BLaER1 (cell line): ENCODE data around the gene SMIM20.

ENCODE experiments used
- H3K27ac ChIP-seq: shearing (Covaris generic); formaldehyde crosslinking; 2 replicates; pipeline ENCODE4 v1.8.1; 2022
- H3K27me3 ChIP-seq: shearing (Covaris generic); formaldehyde crosslinking; 2 replicates; pipeline ENCODE4 v1.8.1; 2022
- H3K36me3 ChIP-seq: shearing (Covaris generic); formaldehyde crosslinking; 2 replicates; pipeline ENCODE4 v1.8.1; 2022
- H3K4me1 ChIP-seq: shearing (Covaris generic); formaldehyde crosslinking; 2 replicates; pipeline ENCODE4 v1.8.1; 2022
- H3K4me2 ChIP-seq: shearing (Covaris generic); formaldehyde crosslinking; 2 replicates; pipeline ENCODE4 v1.8.1; 2022
- H3K4me3 ChIP-seq: shearing (Covaris generic); formaldehyde crosslinking; 2 replicates; pipeline ENCODE4 v1.8.1; 2022
- H3K9ac ChIP-seq: shearing (Covaris generic); formaldehyde crosslinking; 2 replicates; pipeline ENCODE4 v1.8.1; 2022
- H3K9me3 ChIP-seq: shearing (Covaris generic); formaldehyde crosslinking; 2 replicates; pipeline ENCODE4 v1.8.1; 2022
- H4K20me1 ChIP-seq: shearing (Covaris generic); formaldehyde crosslinking; 2 replicates; pipeline ENCODE4 v1.8.1; 2022
- Cebpa-rat ChIP-seq: shearing (Covaris generic); IDR thresholded peaks from 2 replicates; pipeline ENCODE4 v1.8.1; 2022

Gene SMIM20

GRCh38 chr4:25878676-25879075 lies 35.3 kb upstream of the SMIM20 start:
- H3K4me2 ChIP-seq: no peak overlapping the region
- no peaks in the 10 kb centered on the region for H3K9me3 ChIP-seq
- H3K4me1 ChIP-seq: peaks cover 25% of the 10 kb centered on the region; the same call in 1 of the 2 replicates
- no peak overlapping the region for H3K27ac ChIP-seq
- no peaks in the 10 kb centered on the region for H4K20me1 ChIP-seq
- TF ChIP-seq Cebpa-rat: no peak
- no peak overlapping the region for H3K4me3 ChIP-seq
- H3K36me3 ChIP-seq: no peaks in the 10 kb centered on the region
- no peak overlapping the region for H3K9ac ChIP-seq
- H3K27me3 ChIP-seq: no peaks in the 10 kb centered on the region

GRCh38 chr4:25879091-25879584 lies 34.9 kb upstream of the SMIM20 start:
- H3K36me3 ChIP-seq: no peaks in the 10 kb centered on the region
- no peaks in the 10 kb centered on the region for H3K27me3 ChIP-seq
- no peak overlapping the region for H3K27ac ChIP-seq
- H3K9ac ChIP-seq: no peak overlapping the region
- TF ChIP-seq Cebpa-rat: no peak
- no peaks in the 10 kb centered on the region for H4K20me1 ChIP-seq
- H3K4me2 ChIP-seq: no peak overlapping the region
- H3K4me3 ChIP-seq: no peak overlapping the region
- peaks cover 25% of the 10 kb centered on the region; the same call in 1 of the 2 replicates for H3K4me1 ChIP-seq
- no peaks in the 10 kb centered on the region for H3K9me3 ChIP-seq

- H3K27me3 ChIP-seq: no peaks in the 10 kb centered on the region
- no peak overlapping the region for H3K27ac ChIP-seq
- no peak overlapping the region for H3K9ac ChIP-seq
- peaks cover 25% of the 10 kb centered on the region; the same call in 1 of the 2 replicates for H3K4me1 ChIP-seq
- H4K20me1 ChIP-seq: no peaks in the 10 kb centered on the region
- H3K4me2 ChIP-seq: no peak overlapping the region
- no peak overlapping the region for H3K4me3 ChIP-seq
- TF ChIP-seq Cebpa-rat: no peak
- no peaks in the 10 kb centered on the region for H3K9me3 ChIP-seq
- no peaks in the 10 kb centered on the region for H3K36me3 ChIP-seq
These were observed 34.4 kb upstream of the SMIM20 start for GRCh38 chr4:25879587-25879986.

GRCh38 chr4:25879991-25880651 lies 33.9 kb upstream of the SMIM20 start:
- Histone ChIP-seq H3K9me3 (no peaks in the 10 kb centered on the region), H4K20me1 (no peaks in the 10 kb centered on the region), H3K4me3 (no peak overlapping the region), H3K27ac (no peak overlapping the region), H3K4me2 (peak overlapping the region; percentile 27), H3K9ac (no peak overlapping the region), H3K27me3 (no peaks in the 10 kb centered on the region), H3K36me3 (no peaks in the 10 kb centered on the region), H3K4me1 (peaks cover 20% of the 10 kb centered on the region; the same call in 1 of the 2 replicates)
- peak; percentile 51; the same call in 1 of the 2 replicates for TF ChIP-seq Cebpa-rat

GRCh38 chr4:25881193-25881592 lies 32.8 kb upstream of the SMIM20 start:
- no peaks in the 10 kb centered on the region for H3K9me3 ChIP-seq
- H3K27ac ChIP-seq: no peak overlapping the region
- no peak for TF ChIP-seq Cebpa-rat
- no peaks in the 10 kb centered on the region for H3K36me3 ChIP-seq
- H4K20me1 ChIP-seq: no peaks in the 10 kb centered on the region
- no peak overlapping the region for H3K4me3 ChIP-seq
- H3K4me1 ChIP-seq: peaks cover 14% of the 10 kb centered on the region; the same call in 1 of the 2 replicates
- H3K9ac ChIP-seq: no peak overlapping the region
- H3K4me2 ChIP-seq: peak overlapping the region; percentile 23; the same call in 1 of the 2 replicates
- no peaks in the 10 kb centered on the region for H3K27me3 ChIP-seq

- H3K27me3 ChIP-seq: no peaks in the 10 kb centered on the region
These were observed 31.8 kb upstream of the SMIM20 start for GRCh38 chr4:25882226-25882625.

GRCh38 chr4:25883565-25883964 lies 30.5 kb upstream of the SMIM20 start:
- peaks cover 14% of the 10 kb centered on the region; the same call in 1 of the 2 replicates for H3K4me1 ChIP-seq
- no peaks in the 10 kb centered on the region for H3K9me3 ChIP-seq
- no peak overlapping the region for H3K4me2 ChIP-seq
- H3K27ac ChIP-seq: no peak overlapping the region
- H3K36me3 ChIP-seq: no peaks in the 10 kb centered on the region
- no peaks in the 10 kb centered on the region for H3K27me3 ChIP-seq
- no peak overlapping the region for H3K4me3 ChIP-seq
- H3K9ac ChIP-seq: no peak overlapping the region
- H4K20me1 ChIP-seq: no peaks in the 10 kb centered on the region
- no peak for TF ChIP-seq Cebpa-rat

More at GRCh38 chr4:25882226-25882625, 31.8 kb upstream of the SMIM20 start:
- H4K20me1 ChIP-seq: no peaks in the 10 kb centered on the region
- H3K4me2 ChIP-seq: no peak overlapping the region
- H3K9me3 ChIP-seq: no peaks in the 10 kb centered on the region
- H3K4me3 ChIP-seq: no peak overlapping the region
- no peak overlapping the region for H3K9ac ChIP-seq
- H3K4me1 ChIP-seq: peaks cover 14% of the 10 kb centered on the region; the same call in 1 of the 2 replicates
- no peaks in the 10 kb centered on the region for H3K36me3 ChIP-seq
- H3K27ac ChIP-seq: no peak overlapping the region
- no peak for TF ChIP-seq Cebpa-rat

- peaks cover 14% of the 10 kb centered on the region; the same call in 1 of the 2 replicates for H3K4me1 ChIP-seq
- H3K27ac ChIP-seq: no peak overlapping the region
- H3K27me3 ChIP-seq: no peaks in the 10 kb centered on the region
- H3K9ac ChIP-seq: no peak overlapping the region
- no peaks in the 10 kb centered on the region for H3K9me3 ChIP-seq
- no peak overlapping the region for H3K4me2 ChIP-seq
- H3K4me3 ChIP-seq: no peak overlapping the region
- H3K36me3 ChIP-seq: no peaks in the 10 kb centered on the region
- H4K20me1 ChIP-seq: no peaks in the 10 kb centered on the region
- TF ChIP-seq Cebpa-rat: no peak
These were observed 29.8 kb upstream of the SMIM20 start for GRCh38 chr4:25884031-25884782.

- Histone ChIP-seq H3K9me3 (no peaks in the 10 kb centered on the region), H4K20me1 (no peaks in the 10 kb centered on the region), H3K9ac (no peak overlapping the region), H3K4me3 (no peak overlapping the region), H3K36me3 (no peaks in the 10 kb centered on the region), H3K4me1 (no peaks in the 10 kb centered on the region), H3K27ac (no peak overlapping the region), H3K4me2 (no peak overlapping the region), H3K27me3 (no peaks in the 10 kb centered on the region)
- TF ChIP-seq Cebpa-rat: no peak
These were observed 25.2 kb upstream of the SMIM20 start for GRCh38 chr4:25888781-25889180.
